Aorta (tissue), 5 donors: ENCODE measurements around the gene SCN9A. TPM values are rescaled to one million over a fixed set of nuclear protein-coding genes. Genes with fewer than 3 reads are reported as not detected.

ENCODE experiments used
- ATAC-seq: fragments of 200-7000 bp; cut with Tn5 transposase; one replicate; pipeline ENCODE4 v1.9.1; 2022; ENCODE audit warnings: moderate library complexity; ENCODE audit not compliant: low FRiP score
- DNase-seq, 2 donors: peaks; one replicate each; pipeline ENCODE4 v3.0.0-alpha.2; 2020
- H3K27ac ChIP-seq, 2 donors: one replicate each; pipeline ENCODE4 v1.5.1; 2013; ENCODE audit warnings: low read length in 2 of 2, mild to moderate bottlenecking in 2 of 2, moderate library complexity in 2 of 2, control low read depth in 1 of 2, inconsistent platforms in 1 of 2, low read depth in 1 of 2
- H3K27me3 ChIP-seq, 2 donors: one replicate each; pipeline ENCODE4 v1.6.1; 2013; ENCODE audit warnings: control low read depth in 1 of 2, low read length in 1 of 2, mild to moderate bottlenecking in 1 of 2, moderate library complexity in 1 of 2; ENCODE audit not compliant: insufficient read depth in 2 of 2, control insufficient read depth in 1 of 2
- H3K36me3 ChIP-seq, 2 donors: one replicate each; pipeline ENCODE4 v1.6.1; 2013; ENCODE audit warnings: control low read depth in 1 of 2, low read length in 1 of 2, mild to moderate bottlenecking in 1 of 2; ENCODE audit not compliant: insufficient read depth in 2 of 2, control insufficient read depth in 1 of 2
- H3K4me1 ChIP-seq, 2 donors: one replicate each; pipeline ENCODE4 v1.6.1; 2013; ENCODE audit warnings: low read length in 2 of 2, control low read depth in 1 of 2, mild to moderate bottlenecking in 1 of 2, moderate library complexity in 1 of 2; ENCODE audit not compliant: insufficient read depth in 2 of 2, control insufficient read depth in 1 of 2
- H3K4me3 ChIP-seq, 2 donors: one replicate each; pipeline ENCODE4 v1.5.1; 2013; ENCODE audit warnings: low read length in 2 of 2, control low read depth in 1 of 2, mild to moderate bottlenecking in 1 of 2
- H3K9me3 ChIP-seq: one replicate; pipeline ENCODE4 v1.6.1; 2013; ENCODE audit warnings: mild to moderate bottlenecking, low read length; ENCODE audit not compliant: control insufficient read depth
- WGBS, 2 donors: extraction: QIAGEN DNeasy Blood & Tissue Kit; methylation state at CpG; one replicate each; pipeline ENCODE4 v1.1.7; 2013; 5-methylcytosine and 5-hydroxymethylcytosine counted together
- intact Hi-C, 2 donors: fragments of 100-400 bp; cut with DNase I; formaldehyde crosslinking; loops; one replicate each; pipeline versions ENCODE4 v1.14.2 to v1.15.0; 2022
- polyA plus RNA-seq, 2 donors: library from polyadenylated mRNA; stranded (reverse); fragments of 200-250 nt; gene quantifications; one replicate each; pipeline ENCODE4 v1.2.3, GENCODE V29; 2013
- total RNA-seq, 2 donors: library from RNA; stranded (reverse); fragmentation: NEBNext Ultra II Directional; extraction: Animal tissue kit (Norgen Biotek cat#: 25700); gene quantifications; one replicate each; pipeline ENCODE4 v1.2.1, GENCODE V29; 2021
- donor health status: healthy with polysubstance abuse.
- donor health status: Bipolar disorder and iron deficiency.
- donor health status: DM: no; HTN: no; CAD: no.
- donor health status: DM: no; HTN: no; CAD: no.
- donor health status: DM: yes; HTN: yes; CAD: no.

SCN9A gene
- total and polyA plus RNA-seq, 4 donors: 0.13 to 15.2 (median 1.7) TPM

GRCh38 chr2:166351319-166351718, 24.4 kb downstream of the SCN9A start:
- Histone ChIP-seq H3K27me3 (no peaks in the 10 kb centered on the region), H3K27ac (no peak overlapping the region), H3K4me1 (no peaks in the 10 kb centered on the region), H3K4me3 (no peak overlapping the region), H3K36me3 (no peaks in the 10 kb centered on the region), H3K9me3 (no peaks in the 10 kb centered on the region)
- no peak for DNase-seq
- no peak for ATAC-seq
- intact Hi-C loops: no loop called here

- no peak overlapping the region for H3K4me3 ChIP-seq
- no peak for ATAC-seq
- H3K27ac ChIP-seq: no peak overlapping the region
- H3K9me3 ChIP-seq: no peaks in the 10 kb centered on the region
- H3K4me1 ChIP-seq: no peaks in the 10 kb centered on the region
- no peaks in the 10 kb centered on the region for H3K27me3 ChIP-seq
- H3K36me3 ChIP-seq: no peaks in the 10 kb centered on the region
- WGBS, 2 donors: 72 to 84% methylated on average over 2 of the region's 2 CpGs
- DNase-seq: no peak
- intact Hi-C loops: no loop called here
These were observed 25.2 kb downstream of the SCN9A start for GRCh38 chr2:166350525-166350924.

GRCh38 chr2:166344286-166345113, 31.2 kb downstream of the SCN9A start:
- ATAC-seq: no peak

GRCh38 chr2:166343467-166343866, 32.3 kb downstream of the SCN9A start:
- Histone ChIP-seq H3K4me1 (no peaks in the 10 kb centered on the region), H3K36me3 (no peaks in the 10 kb centered on the region), H3K4me3 (no peak overlapping the region), H3K27me3 (no peaks in the 10 kb centered on the region), H3K9me3 (no peaks in the 10 kb centered on the region), H3K27ac (no peak overlapping the region)
- no peak for DNase-seq
- intact Hi-C loops: no loop called here
- 16 to 26% methylated on average over 2 of the region's 2 CpGs for WGBS, 2 donors
- no peak for ATAC-seq

More at GRCh38 chr2:166344286-166345113, 31.2 kb downstream of the SCN9A start:
- WGBS, 2 donors: 69% methylated on average over 4 of the region's 4 CpGs
- Histone ChIP-seq H3K4me1 (no peaks in the 10 kb centered on the region), H3K36me3 (no peaks in the 10 kb centered on the region), H3K4me3 (no peak overlapping the region), H3K27me3 (no peaks in the 10 kb centered on the region), H3K9me3 (no peaks in the 10 kb centered on the region), H3K27ac (no peak overlapping the region)
- intact Hi-C loops: no loop called here
- DNase-seq: no peak

- DNase-seq: no peak
- H3K27ac ChIP-seq: no peak overlapping the region
- H3K27me3 ChIP-seq: peaks cover 0 to 1% of the 10 kb centered on the region in 2 donors
- H3K36me3 ChIP-seq: no peaks in the 10 kb centered on the region
- H3K4me3 ChIP-seq: no peak overlapping the region
- no peak for ATAC-seq
- intact Hi-C loops: no loop called here
- 30 to 52% methylated on average over 1 of the region's 1 CpG for WGBS, 2 donors
- H3K9me3 ChIP-seq: no peaks in the 10 kb centered on the region
- H3K4me1 ChIP-seq: no peaks in the 10 kb centered on the region
These were observed 34.3 kb downstream of the SCN9A start for GRCh38 chr2:166341426-166341825.

- H3K9me3 ChIP-seq: no peaks in the 10 kb centered on the region
- no peak overlapping the region for H3K27ac ChIP-seq
- WGBS, 2 donors: 77 to 81% methylated on average over 4 of the region's 4 CpGs
- H3K36me3 ChIP-seq: no peaks in the 10 kb centered on the region
- ATAC-seq: no peak
- no peak for DNase-seq
- intact Hi-C loops: no loop called here
- no peak overlapping the region for H3K4me3 ChIP-seq
- peaks cover 0 to 1% of the 10 kb centered on the region in 2 donors for H3K27me3 ChIP-seq
- H3K4me1 ChIP-seq: no peaks in the 10 kb centered on the region
These were observed 36.9 kb downstream of the SCN9A start for GRCh38 chr2:166338831-166339339.

- WGBS, 2 donors: 60 to 61% methylated on average over 2 of the region's 2 CpGs
- ATAC-seq (no peak), DNase-seq (no peak)
- Histone ChIP-seq H3K9me3 (no peaks in the 10 kb centered on the region), H3K36me3 (no peaks in the 10 kb centered on the region), H3K4me3 (no peak overlapping the region), H3K27me3 (peaks cover 0 to 1% of the 10 kb centered on the region in 2 donors), H3K27ac (no peak overlapping the region), H3K4me1 (no peaks in the 10 kb centered on the region)
- intact Hi-C loops: no loop called here
These were observed 37.8 kb downstream of the SCN9A start for GRCh38 chr2:166337932-166338331.

GRCh38 chr2:166335284-166335683, 40.5 kb downstream of the SCN9A start:
- no peak overlapping the region for H3K27ac ChIP-seq
- no peaks in the 10 kb centered on the region for H3K9me3 ChIP-seq
- DNase-seq (no peak), ATAC-seq (no peak)
- peaks cover 0 to 1% of the 10 kb centered on the region in 2 donors for H3K27me3 ChIP-seq
- no peaks in the 10 kb centered on the region for H3K36me3 ChIP-seq
- WGBS, 2 donors: 11 to 13% methylated on average over 3 of the region's 3 CpGs
- intact Hi-C loops: no loop called here
- H3K4me1 ChIP-seq: no peaks in the 10 kb centered on the region
- H3K4me3 ChIP-seq: no peak overlapping the region

- H3K27ac ChIP-seq: no peak overlapping the region
- H3K4me3 ChIP-seq: no peak overlapping the region
- H3K27me3 ChIP-seq: peaks cover 0 to 1% of the 10 kb centered on the region in 2 donors
- no peaks in the 10 kb centered on the region for H3K4me1 ChIP-seq
- DNase-seq: no peak
- intact Hi-C loops: no loop called here
- H3K36me3 ChIP-seq: no peaks in the 10 kb centered on the region
- no peak for ATAC-seq
- H3K9me3 ChIP-seq: no peaks in the 10 kb centered on the region
These were observed 40.9 kb downstream of the SCN9A start for GRCh38 chr2:166334805-166335204.
